ENCODE results near the gene BTNL3.
"Not testable (repeated sequence)": the region's sequence is repeated elsewhere in the genome, so short reads cannot be mapped to it uniquely, and the experiment has no call there.

The BTNL3 gene

DNA sequence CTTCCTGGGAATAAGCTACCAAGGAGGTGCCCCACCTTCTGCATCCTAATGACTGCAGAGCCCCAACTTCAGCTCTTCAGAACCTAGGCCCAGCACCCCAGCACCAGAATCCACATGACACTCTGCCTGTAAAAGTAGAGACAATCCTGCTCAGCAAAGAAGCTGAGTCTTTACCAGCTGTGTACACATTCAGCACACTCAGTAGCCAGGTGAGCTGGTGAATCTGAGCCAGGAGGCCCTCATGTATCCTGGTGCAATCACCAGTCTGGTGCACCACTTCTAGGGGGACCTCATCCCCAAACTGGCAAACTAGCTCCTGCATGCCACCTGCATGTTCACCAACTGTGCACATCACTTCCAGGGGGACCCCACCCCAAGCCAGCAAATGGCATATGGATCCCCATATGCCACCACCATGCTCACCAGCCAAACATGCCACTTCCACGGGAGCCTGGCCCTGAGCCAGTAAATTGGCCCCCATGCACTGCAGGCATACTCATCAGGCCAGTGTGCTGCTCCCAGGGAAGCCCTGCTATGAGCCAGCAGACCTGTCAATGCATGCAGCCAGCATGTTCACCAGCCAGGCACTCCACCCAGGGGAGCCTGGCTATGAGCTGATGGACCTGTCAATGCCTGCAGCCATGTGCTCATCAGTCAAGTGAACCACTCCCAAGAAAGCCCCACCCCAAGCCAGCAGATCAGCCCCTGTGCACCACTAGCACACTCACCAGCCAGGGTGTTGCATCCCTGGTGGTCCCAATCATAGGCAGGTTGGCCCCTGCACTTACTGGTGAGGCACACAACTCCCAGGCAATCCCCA, 35.8 kb downstream of the BTNL3 start:
- DNase-seq, result no peak

- DNase-seq, result no peak
Measured at GRCh38 chr5:181027452-181028031, 38.9 kb downstream of the BTNL3 start.

- no peak for DNase-seq
Measured at GRCh38 chr5:181028032-181028819, 39.6 kb downstream of the BTNL3 start.

GRCh38 chr5:181031716-181032115, 43.1 kb downstream of the BTNL3 start:
- DNase-seq, result no peak

DNA sequence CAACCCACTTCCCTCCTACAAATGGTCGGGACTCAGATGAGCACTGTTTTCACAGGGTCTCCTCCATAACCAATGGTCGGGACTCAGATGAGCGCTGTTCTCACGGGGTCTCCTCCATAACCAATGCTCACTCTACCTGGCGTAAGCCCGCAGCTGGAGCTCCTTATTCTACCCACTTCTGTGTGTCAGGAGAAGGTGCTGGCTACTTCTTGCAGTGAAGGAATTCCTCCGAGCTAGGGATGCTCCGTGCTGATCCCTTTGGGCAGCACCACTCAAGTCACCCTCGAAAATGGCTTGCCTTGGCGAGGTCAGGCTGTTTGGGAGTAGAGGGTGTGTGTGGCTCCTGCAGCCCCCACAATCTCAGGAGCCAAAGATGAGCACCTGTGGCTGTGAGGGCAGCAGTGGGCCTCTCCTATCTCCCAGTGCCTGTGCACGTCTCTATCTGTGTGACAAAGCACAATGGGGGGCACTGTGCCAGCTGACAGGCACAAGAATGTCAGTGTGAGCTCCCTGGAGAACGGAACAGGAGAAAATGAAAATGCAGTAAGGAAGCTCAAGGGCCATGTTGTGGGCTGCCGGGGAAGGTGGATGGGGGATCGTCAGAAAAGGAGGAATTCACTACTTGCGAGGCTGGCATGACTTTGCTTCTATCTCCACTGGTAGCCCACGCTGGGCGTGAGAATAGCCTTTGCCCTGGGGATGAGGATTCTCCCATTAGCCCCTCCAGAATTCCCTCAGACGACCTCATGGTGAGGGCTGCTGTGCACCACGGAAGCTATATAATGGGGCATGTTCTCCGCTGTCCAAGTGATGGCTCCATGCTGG, 47.6 kb downstream of the BTNL3 start:
- no peak for DNase-seq

- no peak for DNase-seq
Measured at GRCh38 chr5:181036816-181037364, 48.2 kb downstream of the BTNL3 start.

DNA sequence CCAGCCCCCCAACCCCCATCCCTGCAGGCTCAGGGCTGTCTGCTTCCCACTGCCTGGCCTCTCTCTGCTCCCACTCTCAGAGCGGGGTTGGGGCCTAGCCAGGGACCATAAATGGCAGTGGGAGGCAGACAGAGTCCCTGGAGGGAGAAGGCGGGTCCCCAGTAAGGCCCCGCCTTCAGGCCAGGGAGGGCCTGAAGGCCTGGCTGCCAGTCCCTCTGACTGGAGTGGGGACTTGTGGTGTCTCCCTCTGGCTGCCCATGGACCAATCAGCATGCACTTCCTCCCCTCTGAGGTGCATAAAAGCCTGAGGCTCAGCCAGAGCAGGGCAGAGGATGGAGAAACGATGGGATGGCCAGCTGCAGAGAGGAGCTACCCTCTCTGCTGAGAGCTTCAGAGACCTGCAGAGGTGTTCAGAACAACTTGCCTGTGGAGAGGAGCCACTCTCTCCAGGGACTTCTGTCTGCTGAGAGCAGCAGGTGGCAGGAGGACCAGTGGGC, 48.8 kb downstream of the BTNL3 start:
- no peak for DNase-seq

- no peak for DNase-seq
Measured at GRCh38 chr5:181039471-181039870, 50.8 kb downstream of the BTNL3 start.

- DNase-seq, result no peak
Measured at GRCh38 chr5:181039931-181040630, 51.4 kb downstream of the BTNL3 start, which contains the start of gene BTNL9. BTNL9 (plus strand) TSS chr5:181040266; CDS start chr5:181045490, 5,224 bp downstream.

DNA sequence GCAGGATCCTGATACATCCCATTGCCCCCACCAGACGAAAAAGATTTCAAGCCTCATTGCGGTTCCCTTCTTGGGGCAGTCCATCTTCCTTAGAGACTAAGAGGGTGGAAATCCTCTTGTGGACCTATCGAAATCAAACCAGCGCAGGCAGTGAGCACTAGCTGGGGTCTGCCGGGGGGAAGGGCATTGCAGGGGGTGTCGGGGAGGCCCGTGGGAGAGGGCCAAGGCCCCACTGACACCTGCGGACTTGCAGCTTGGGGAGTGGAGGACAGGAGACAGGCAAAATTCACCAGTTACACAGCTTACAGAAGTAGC, 51.9 kb downstream of the BTNL3 start:
- DNase-seq, result no peak

DNA sequence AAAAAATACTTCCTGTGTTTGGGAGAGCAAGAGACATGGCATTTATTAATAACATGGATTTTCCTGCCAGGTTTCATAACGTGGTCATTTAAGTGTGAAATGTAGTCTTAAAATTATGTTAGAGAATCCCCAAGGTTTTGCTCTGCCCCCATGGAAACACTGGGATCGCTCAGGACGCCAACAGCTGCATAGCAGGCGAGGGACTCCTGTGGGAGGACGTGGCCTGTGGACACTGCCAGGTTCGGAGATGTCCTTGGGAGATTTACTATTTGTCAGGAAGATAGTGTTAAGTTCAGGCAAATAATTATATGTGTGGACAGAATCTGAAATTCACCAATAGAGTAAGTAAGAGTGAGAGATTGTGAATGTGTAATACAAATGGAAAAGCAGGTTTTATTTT, 52.4 kb downstream of the BTNL3 start:
- no peak for DNase-seq

GRCh38 chr5:181042036-181042713, 53.5 kb downstream of the BTNL3 start:
- no peak for DNase-seq

- DNase-seq, result no peak
Measured at GRCh38 chr5:181042722-181043121, 54.1 kb downstream of the BTNL3 start.

DNA sequence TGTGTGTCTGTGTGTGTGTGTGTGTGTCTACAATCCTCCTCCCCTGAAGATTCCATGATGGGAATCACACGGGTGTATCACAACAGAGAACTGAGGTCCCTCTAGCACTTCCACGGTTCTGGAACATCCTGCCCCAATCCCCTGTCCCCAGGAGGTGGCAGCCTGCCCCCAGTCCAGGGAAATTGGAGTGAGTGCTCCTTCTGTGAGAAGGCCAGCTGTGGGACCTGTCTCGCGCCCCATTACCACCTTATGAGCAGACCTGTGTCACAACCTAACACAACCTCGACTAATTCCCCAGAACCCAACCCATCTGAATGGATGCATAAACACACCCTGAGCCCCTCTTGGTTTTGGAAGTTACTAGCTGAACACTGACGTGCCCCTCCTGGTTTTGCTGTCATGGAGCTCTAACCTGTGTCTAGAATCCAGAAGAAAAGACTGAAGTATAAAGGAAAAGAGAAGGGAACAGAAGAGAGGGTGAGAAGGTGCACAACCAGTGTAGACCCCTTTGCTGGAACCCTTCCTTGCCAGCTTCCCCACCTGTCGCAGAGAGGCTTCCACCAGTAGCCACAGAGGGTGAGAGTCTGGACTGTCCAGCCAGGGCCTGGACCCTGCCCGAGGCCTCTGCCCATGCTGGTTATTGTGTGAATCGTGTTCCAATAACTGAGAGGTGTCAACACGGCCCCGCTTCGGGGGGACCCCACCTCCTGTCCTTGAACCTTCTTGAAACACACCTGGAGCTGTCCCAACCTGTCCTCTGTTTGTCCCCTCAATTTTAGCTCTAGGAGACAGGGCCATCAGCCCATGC, 54.8 kb downstream of the BTNL3 start:
- no peak for DNase-seq

DNA sequence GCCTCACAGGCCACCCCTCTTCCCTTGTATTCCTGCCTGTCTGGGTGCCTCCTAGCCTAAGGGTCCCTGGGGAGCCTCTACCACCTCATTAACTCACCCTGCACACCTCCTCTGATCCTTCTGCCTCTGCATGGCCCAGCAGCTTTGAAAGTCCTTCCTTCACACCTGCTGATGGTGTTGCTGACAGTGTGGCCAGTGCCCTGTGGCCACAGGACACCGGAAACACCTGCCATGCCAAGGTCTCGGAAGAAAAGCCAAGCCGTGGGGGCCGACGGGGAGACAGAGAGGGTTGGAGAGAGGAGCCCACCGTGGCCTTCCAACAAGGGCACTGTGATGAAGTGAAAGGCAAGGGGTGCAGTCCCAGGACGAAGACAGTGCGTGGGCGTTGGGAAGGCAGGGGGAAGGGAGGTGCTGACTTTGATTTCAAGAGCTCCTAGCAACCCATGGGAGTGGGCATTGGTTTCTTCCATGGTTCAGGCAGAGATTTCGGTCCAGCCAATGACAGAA, 55.5 kb downstream of the BTNL3 start:
- DNase-seq, result no peak

- no peak for DNase-seq
Measured at GRCh38 chr5:181044662-181045305, 56.1 kb downstream of the BTNL3 start.

DNA sequence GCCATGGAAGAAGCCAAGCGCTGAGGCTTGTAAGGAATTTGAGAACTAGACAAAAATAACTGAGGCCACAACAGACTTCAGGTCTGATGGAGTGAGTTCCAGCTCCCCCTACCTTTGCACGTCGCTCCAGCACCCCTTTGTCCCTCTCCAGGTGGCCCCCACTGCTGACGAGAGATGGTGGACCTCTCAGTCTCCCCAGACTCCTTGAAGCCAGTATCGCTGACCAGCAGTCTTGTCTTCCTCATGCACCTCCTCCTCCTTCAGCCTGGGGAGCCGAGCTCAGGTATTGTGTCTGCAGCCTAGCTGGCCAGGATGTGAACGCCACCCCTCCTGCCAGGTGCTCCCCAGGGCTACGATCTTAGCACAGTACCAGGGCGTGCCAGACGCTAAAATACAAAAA, 56.7 kb downstream of the BTNL3 start:
- DNase-seq, result no peak

GRCh38 chr5:181045857-181046256, 57.2 kb downstream of the BTNL3 start:
- not testable (repeated sequence) for DNase-seq

DNA sequence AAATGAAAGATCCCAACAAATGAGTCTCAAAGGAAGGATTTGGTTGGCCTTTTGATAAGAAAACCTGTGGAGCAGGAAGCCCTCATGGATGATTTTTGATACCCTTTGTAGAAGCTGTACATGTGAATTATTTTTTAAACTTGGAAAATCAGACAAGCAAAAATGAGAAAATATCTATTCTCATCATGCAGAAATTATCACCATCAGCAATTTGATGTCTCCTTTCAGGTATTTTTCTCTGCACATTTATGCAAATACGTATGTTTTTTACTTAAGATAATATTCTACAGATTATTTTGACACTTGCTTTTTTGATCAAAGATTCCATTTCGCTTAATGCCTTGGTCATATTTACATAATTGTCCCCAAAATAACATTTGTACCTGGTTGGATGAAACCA, 58.6 kb downstream of the BTNL3 start:
- DNase-seq, result no peak

DNA sequence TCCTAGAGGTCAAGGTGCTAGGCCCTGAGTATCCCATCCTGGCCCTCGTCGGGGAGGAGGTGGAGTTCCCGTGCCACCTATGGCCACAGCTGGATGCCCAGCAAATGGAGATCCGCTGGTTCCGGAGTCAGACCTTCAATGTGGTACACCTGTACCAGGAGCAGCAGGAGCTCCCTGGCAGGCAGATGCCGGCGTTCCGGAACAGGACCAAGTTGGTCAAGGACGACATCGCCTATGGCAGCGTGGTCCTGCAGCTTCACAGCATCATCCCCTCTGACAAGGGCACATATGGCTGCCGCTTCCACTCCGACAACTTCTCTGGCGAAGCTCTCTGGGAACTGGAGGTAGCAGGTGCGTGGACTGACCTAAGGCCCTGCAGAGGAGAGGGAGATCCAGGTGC, 59.3 kb downstream of the BTNL3 start:
- DNase-seq, result no peak
